HepG2 (cell line): ENCODE results near the gene ACADVL. TPM values are rescaled to one million over a fixed set of nuclear protein-coding genes. Genes with fewer than 3 reads are reported as not detected.

Experiments
- GABPA ChIP-seq, 2 experiments: IDR thresholded peaks; 2 replicates each; pipeline ENCODE4 v1.6.1; 2011 to 2016; ENCODE audit warnings: low read depth in 2 of 2, low read length in 1 of 2, missing biosample characterization in 1 of 2, missing genetic modification characterization in 1 of 2
- ISL2 ChIP-seq: sonication (generic); formaldehyde crosslinking; IDR thresholded peaks from 2 replicates; pipeline ENCODE4 v1.5.0; 2020; ENCODE audit warnings: missing genetic modification reagents
- ISX ChIP-seq: sonication (generic); formaldehyde crosslinking; conservative IDR thresholded peaks from 2 replicates; pipeline ENCODE4 v1.5.0; 2020; ENCODE audit warnings: missing genetic modification reagents
- ZFP36 ChIP-seq: fragments of 150-350 bp; IDR thresholded peaks from 2 replicates; pipeline ENCODE4 v1.6.1; 2018; ENCODE audit warnings: borderline replicate concordance, low read length, low read depth; ENCODE audit not compliant: partially characterized antibody
- ZNF34 ChIP-seq: sonication (generic); formaldehyde crosslinking; IDR thresholded peaks from 2 replicates; pipeline ENCODE4 v1.4.0; 2020; ENCODE audit warnings: mild to moderate bottlenecking, missing genetic modification reagents, borderline replicate concordance
- ZNF383 ChIP-seq: sonication (generic); formaldehyde crosslinking; IDR thresholded peaks from 2 replicates; pipeline ENCODE4 v1.4.0; 2020; ENCODE audit warnings: missing genetic modification reagents, mild to moderate bottlenecking, borderline replicate concordance
- ZNF720 ChIP-seq: sonication (generic); formaldehyde crosslinking; IDR thresholded peaks from 2 replicates; pipeline ENCODE4 v1.4.0; 2020; ENCODE audit warnings: missing genetic modification reagents
- polyA plus RNA-seq, 8 experiments: library from polyadenylated mRNA; depleted of rRNA in 3 of 8; stranded (reverse) in 7 of 8; unstranded in 1 of 8; fragments of >200 nt; fragmentation: Illumina TruSeq in 4 of 8; extraction: Trizol in 4 of 8; gene quantifications; 2 replicates each; pipeline versions ENCODE4 v1.2.1 to v1.2.3, GENCODE V29; 2011 to 2016; ENCODE audit warnings: low read depth in 4 of 8, missing spikeins in 1 of 8, mixed read lengths in 1 of 8; ENCODE audit not compliant: insufficient read depth in 1 of 8
- total RNA-seq, 5 experiments: library from RNA; depleted of rRNA; stranded (reverse); fragments of >200 nt; fragmentation: Illumina TruSeq; extraction: Trizol; gene quantifications; 2 replicates each; pipeline ENCODE4 v1.2.3, GENCODE V29; 2016; ENCODE audit warnings: low read depth in 1 of 5
- TF ChIP-seq, protein P1 (sequence below): sonication (generic); formaldehyde crosslinking; IDR thresholded peaks from 2 replicates; pipeline ENCODE4 v1.4.0; 2020; ENCODE audit warnings: missing genetic modification reagents
- TF ChIP-seq, protein P2 (sequence below): sonication (generic); formaldehyde crosslinking; IDR thresholded peaks from 2 replicates; pipeline ENCODE4 v1.5.0; 2020; ENCODE audit warnings: missing genetic modification reagents

Gene ACADVL
- total and polyA plus RNA-seq, 2 of the 13 experiments (the other 11 are each of a cell fraction or from before 2014, with no cell fraction given) = 219 to 412 TPM

DNA sequence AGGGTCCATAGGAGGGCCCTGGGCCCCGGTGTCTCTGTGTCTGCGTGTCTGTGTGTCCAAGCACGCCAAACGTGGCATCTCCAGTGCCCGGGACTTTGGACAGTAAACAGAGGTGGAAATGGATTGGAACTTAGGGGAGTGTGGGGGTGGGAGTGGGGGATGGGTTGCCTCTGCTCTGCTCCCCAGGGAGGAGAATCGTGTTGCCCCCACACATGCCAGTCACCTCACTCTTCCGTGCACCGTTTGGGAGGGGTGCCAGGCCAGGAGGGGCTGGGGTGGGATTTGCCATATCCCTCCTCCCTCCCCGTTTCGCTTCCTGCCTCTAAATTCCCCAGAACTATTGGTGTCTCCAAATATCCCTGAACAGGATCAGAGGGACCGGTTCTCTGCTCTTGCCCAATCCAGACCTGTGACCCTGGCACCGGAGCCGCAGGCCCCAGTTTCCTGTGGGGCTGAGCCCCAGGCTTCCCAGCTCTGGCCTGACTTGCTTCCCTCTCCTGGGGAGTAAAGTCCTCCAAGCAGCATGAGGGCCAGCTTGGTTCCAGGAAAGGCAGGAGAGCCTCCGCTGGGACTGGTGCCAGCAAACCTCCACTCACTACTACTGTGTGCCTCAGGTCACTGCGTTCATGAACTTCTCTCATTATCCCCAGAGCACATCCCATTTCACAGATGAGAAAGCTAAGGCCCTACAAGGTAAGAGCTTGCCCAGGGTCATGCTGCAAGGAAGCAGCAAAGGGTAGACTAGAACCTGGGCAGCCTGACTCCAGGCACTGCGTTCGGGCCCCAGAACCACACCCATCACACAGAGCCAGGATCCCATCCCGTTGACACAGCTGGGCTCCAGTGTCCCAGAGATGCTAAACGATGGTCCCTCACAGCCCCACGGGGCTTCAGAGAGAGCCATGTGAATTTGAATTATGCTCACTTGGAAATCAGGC lies 40.2 kb upstream of the ACADVL start, which contains the start of gene ASGR1 (continued):
- TF ChIP-seq, protein P1, sequence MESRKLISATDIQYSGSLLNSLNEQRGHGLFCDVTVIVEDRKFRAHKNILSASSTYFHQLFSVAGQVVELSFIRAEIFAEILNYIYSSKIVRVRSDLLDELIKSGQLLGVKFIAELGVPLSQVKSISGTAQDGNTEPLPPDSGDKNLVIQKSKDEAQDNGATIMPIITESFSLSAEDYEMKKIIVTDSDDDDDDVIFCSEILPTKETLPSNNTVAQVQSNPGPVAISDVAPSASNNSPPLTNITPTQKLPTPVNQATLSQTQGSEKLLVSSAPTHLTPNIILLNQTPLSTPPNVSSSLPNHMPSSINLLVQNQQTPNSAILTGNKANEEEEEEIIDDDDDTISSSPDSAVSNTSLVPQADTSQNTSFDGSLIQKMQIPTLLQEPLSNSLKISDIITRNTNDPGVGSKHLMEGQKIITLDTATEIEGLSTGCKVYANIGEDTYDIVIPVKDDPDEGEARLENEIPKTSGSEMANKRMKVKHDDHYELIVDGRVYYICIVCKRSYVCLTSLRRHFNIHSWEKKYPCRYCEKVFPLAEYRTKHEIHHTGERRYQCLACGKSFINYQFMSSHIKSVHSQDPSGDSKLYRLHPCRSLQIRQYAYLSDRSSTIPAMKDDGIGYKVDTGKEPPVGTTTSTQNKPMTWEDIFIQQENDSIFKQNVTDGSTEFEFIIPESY = peak; percentile 61
- TF ChIP-seq GABPA (IDR thresholded peaks at IDR 0.05; ENCODE audit: low read depth, low read length) (no peak), GABPA (CRISPR knock-in tag; IDR thresholded peaks at IDR 0.05; ENCODE audit: low read depth) (peak; percentile 50; the same call in 1 of the 2 replicates), ZNF34 (CRISPR knock-in tag) (0 out of 2 replicates have a peak, but pooled peaks have one; percentile 25), ZNF383 (CRISPR knock-in tag) (no peak), ISX (CRISPR knock-in tag) (no peak), ZFP36 (no peak), ZNF720 (CRISPR knock-in tag) (no peak), ISL2 (CRISPR knock-in tag) (peak; percentile 67)
- TF ChIP-seq, protein P2, sequence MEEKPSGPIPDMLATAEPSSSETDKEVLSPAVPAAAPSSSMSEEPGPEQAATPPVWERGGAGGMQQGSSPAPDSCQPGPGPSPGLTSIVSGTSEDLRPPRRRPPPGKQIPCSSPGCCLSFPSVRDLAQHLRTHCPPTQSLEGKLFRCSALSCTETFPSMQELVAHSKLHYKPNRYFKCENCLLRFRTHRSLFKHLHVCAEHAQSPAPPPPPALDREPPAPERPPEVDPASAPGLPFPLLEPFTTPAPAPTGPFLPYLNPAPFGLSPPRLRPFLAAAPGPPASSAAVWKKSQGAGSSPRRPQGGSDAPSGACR (CRISPR knock-in tag) = no peak
